GM19240 (cell line): Measurements from ENCODE around the gene GPR183.

ENCODE experiments used
- DNase-seq: peaks from one replicate; pipeline ENCODE4 v3.0.0; 2011; ENCODE audit warnings: low spot score; ENCODE audit not compliant: insufficient read length

The GPR183 gene

GRCh38 chr13:99339736-99340397 is 32.7 kb upstream of the GPR183 start:
- DNase-seq = no peak

- DNase-seq = no peak
Measured at GRCh38 chr13:99339230-99339721, 32.1 kb upstream of the GPR183 start.

- DNase-seq = no peak
Measured at GRCh38 chr13:99335603-99336002, 28.4 kb upstream of the GPR183 start.

GRCh38 chr13:99335087-99335486 is 27.9 kb upstream of the GPR183 start:
- no peak for DNase-seq

- no peak for DNase-seq
Measured at GRCh38 chr13:99334221-99334620, 27.0 kb upstream of the GPR183 start.

- no peak for DNase-seq
Measured at GRCh38 chr13:99332456-99332855, 25.3 kb upstream of the GPR183 start.

- no peak for DNase-seq
Measured at GRCh38 chr13:99331881-99332293, 24.7 kb upstream of the GPR183 start.

GRCh38 chr13:99330942-99331341 is 23.7 kb upstream of the GPR183 start:
- DNase-seq = no peak

- no peak for DNase-seq
Measured at GRCh38 chr13:99329477-99329876, 22.3 kb upstream of the GPR183 start.

- no peak for DNase-seq
Measured at GRCh38 chr13:99327761-99328160, 20.6 kb upstream of the GPR183 start.

- DNase-seq = no peak
Measured at GRCh38 chr13:99327126-99327525, 19.9 kb upstream of the GPR183 start.

- no peak for DNase-seq
Measured at GRCh38 chr13:99326012-99326411, 18.8 kb upstream of the GPR183 start.

GRCh38 chr13:99323488-99323887 is 16.3 kb upstream of the GPR183 start:
- DNase-seq = no peak

GRCh38 chr13:99322297-99323103 is 15.3 kb upstream of the GPR183 start:
- peak; percentile 19 for DNase-seq

- no peak for DNase-seq
Measured at GRCh38 chr13:99321709-99322108, 14.5 kb upstream of the GPR183 start.

- no peak for DNase-seq
Measured at GRCh38 chr13:99320693-99321481, 13.7 kb upstream of the GPR183 start.

GRCh38 chr13:99316657-99317256 is 9.6 kb upstream of the GPR183 start:
- DNase-seq = no peak

- no peak for DNase-seq
Measured at GRCh38 chr13:99316224-99316623, 9.0 kb upstream of the GPR183 start.

- no peak for DNase-seq
Measured at GRCh38 chr13:99315186-99315585, 8.0 kb upstream of the GPR183 start.

- DNase-seq = no peak
Measured at GRCh38 chr13:99314640-99315176, 7.5 kb upstream of the GPR183 start.

- no peak for DNase-seq
Measured at GRCh38 chr13:99313941-99314340, 6.7 kb upstream of the GPR183 start.
